NCI-H1092 treated with DMSO at 0.1 percent for 48 hours (cell line): ENCODE data around the gene MPO.

Experiments
- DNase-seq: peaks from one replicate; lab custom pipeline; 2025; lab: John Stamatoyannopoulos, UW

Gene MPO

GRCh38 chr17:58233543-58233942, 47.2 kb downstream of the MPO start:
- DNase-seq = no peak

GRCh38 chr17:58232707-58233156, 48.0 kb downstream of the MPO start:
- DNase-seq = no peak

- DNase-seq = no peak
These were observed 49.1 kb downstream of the MPO start for GRCh38 chr17:58231641-58232040.

GRCh38 chr17:58229881-58230280, 50.9 kb downstream of the MPO start:
- no peak for DNase-seq

- no peak for DNase-seq
These were observed 51.4 kb downstream of the MPO start for GRCh38 chr17:58229384-58229783.

- DNase-seq = no peak
These were observed 52.1 kb downstream of the MPO start for GRCh38 chr17:58228679-58229078.

- no peak for DNase-seq
These were observed 53.0 kb downstream of the MPO start for GRCh38 chr17:58227733-58228132.

- DNase-seq = no peak
These were observed 56.4 kb downstream of the MPO start for GRCh38 chr17:58224315-58224714.
